Thyroid gland (tissue), 4 donors: ENCODE data around the gene HS6ST2.

Source experiments
- CTCF ChIP-seq, 6 experiments: fragments of 200-600 bp in 3 of 6; fragments of 450-650 bp in 3 of 6; sonication (generic) in 3 of 6; IDR thresholded peaks; one replicate each; pipeline ENCODE4 v1.5.1; 2016 to 2019; ENCODE audit warnings: antibody characterized with exemption in 6 of 6, mild to moderate bottlenecking in 2 of 6, inconsistent platforms in 1 of 6, moderate library complexity in 1 of 6
- POLR2A ChIP-seq, 2 donors: fragments of 450-650 bp; IDR thresholded peaks; one replicate each; pipeline ENCODE4 v1.6.1; 2017; ENCODE audit warnings: antibody characterized with exemption in 2 of 2, mild to moderate bottlenecking in 2 of 2, moderate library complexity in 1 of 2

DNA sequence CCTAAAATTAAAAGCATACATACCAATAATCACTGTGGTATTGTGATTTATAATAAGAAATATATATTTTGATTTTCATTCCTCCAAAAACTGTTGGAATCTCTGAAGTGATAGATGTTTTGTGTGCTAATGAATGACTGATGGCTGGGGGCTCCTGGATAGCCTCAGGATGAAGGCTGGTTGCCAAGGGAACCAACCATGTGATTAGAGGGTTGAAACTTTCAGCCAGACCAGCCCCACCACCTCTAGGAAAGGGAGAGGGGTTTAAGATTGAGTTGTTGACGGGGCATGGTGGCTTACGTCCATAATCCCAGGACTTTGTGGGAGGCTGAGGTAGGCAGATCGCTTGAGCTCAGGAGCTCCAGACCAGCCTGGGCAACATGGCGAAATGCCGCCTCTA, 34.0 kb downstream of the HS6ST2 start:
- TF ChIP-seq POLR2A (IDR thresholded peaks at IDR 0.05) (no peak), CTCF (IDR thresholded peaks at IDR 0.05) (no peak)
